ENCODE measurements around the gene VPS8.

Gene VPS8

DNA sequence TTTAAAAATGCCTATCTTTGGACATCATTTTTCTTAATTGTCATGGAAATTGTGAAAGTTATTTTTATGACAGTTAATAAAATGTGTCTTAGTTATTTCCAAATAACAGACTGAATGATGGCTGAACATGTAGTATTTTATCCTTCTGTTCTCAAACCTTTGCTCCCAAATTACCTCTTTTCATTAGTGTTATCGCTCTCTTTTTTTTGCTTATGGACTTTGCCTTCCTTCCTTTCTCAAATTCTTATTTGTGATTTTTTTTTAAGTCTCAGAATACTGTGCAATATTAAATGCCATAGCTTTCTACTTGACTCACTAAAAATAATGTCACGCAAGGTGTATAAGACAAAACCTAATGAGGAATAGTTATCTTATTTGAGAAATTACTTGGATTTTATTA lies 107.7 kb downstream of the VPS8 start:
- H3K9me3 ChIP-seq (ENCODE audit: control insufficient read depth, insufficient read depth, low read depth, low read length): no peaks in the 10 kb centered on the region
- no peak overlapping the region for H3K4me3 ChIP-seq (ENCODE audit: low read depth, low read length)
- H3K27ac ChIP-seq (ENCODE audit: extremely low read depth, low read depth, low read length): no peak overlapping the region
- peaks cover 0 to 39% of the 10 kb centered on the region in 2 experiments; a peak in 1 of 3 replicates for H3K36me3 ChIP-seq (ENCODE audit: control insufficient read depth in 2 of 2, insufficient read depth in 1 of 2, low read length in 2 of 2)
- CTCF ChIA-PET: no interaction called here
- TF ChIP-seq ZNF302 (tag by site-specific recombination; IDR thresholded peaks at IDR 0.05; ENCODE audit: low read depth): no peak
- TF ChIP-seq YY2 (tag by site-specific recombination; IDR thresholded peaks at IDR 0.05): no peak
- TF ChIP-seq ZNF433 (tag by site-specific recombination; IDR thresholded peaks at IDR 0.05; ENCODE audit: low read depth): no peak
- TF ChIP-seq, protein P1, sequence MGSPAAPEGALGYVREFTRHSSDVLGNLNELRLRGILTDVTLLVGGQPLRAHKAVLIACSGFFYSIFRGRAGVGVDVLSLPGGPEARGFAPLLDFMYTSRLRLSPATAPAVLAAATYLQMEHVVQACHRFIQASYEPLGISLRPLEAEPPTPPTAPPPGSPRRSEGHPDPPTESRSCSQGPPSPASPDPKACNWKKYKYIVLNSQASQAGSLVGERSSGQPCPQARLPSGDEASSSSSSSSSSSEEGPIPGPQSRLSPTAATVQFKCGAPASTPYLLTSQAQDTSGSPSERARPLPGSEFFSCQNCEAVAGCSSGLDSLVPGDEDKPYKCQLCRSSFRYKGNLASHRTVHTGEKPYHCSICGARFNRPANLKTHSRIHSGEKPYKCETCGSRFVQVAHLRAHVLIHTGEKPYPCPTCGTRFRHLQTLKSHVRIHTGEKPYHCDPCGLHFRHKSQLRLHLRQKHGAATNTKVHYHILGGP (tag by site-specific recombination; IDR thresholded peaks at IDR 0.05): no peak
- TF ChIP-seq, protein P2, sequence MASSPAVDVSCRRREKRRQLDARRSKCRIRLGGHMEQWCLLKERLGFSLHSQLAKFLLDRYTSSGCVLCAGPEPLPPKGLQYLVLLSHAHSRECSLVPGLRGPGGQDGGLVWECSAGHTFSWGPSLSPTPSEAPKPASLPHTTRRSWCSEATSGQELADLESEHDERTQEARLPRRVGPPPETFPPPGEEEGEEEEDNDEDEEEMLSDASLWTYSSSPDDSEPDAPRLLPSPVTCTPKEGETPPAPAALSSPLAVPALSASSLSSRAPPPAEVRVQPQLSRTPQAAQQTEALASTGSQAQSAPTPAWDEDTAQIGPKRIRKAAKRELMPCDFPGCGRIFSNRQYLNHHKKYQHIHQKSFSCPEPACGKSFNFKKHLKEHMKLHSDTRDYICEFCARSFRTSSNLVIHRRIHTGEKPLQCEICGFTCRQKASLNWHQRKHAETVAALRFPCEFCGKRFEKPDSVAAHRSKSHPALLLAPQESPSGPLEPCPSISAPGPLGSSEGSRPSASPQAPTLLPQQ (tag by site-specific recombination; IDR thresholded peaks at IDR 0.05): no peak
- no peak for TF ChIP-seq ZNF596 (tag by site-specific recombination; IDR thresholded peaks at IDR 0.05)
- TF ChIP-seq, protein P3, sequence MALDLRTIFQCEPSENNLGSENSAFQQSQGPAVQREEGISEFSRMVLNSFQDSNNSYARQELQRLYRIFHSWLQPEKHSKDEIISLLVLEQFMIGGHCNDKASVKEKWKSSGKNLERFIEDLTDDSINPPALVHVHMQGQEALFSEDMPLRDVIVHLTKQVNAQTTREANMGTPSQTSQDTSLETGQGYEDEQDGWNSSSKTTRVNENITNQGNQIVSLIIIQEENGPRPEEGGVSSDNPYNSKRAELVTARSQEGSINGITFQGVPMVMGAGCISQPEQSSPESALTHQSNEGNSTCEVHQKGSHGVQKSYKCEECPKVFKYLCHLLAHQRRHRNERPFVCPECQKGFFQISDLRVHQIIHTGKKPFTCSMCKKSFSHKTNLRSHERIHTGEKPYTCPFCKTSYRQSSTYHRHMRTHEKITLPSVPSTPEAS (tag by site-specific recombination; IDR thresholded peaks at IDR 0.05): no peak
- TF ChIP-seq ZBTB1 (tag by site-specific recombination; IDR thresholded peaks at IDR 0.05): no peak
- no peak for TF ChIP-seq ZNF473 (tag by site-specific recombination; IDR thresholded peaks at IDR 0.05)
- TF ChIP-seq ZNF654 (tag by site-specific recombination; IDR thresholded peaks at IDR 0.05; ENCODE audit: low read depth): no peak
- TF ChIP-seq ZNF624 (tag by site-specific recombination; IDR thresholded peaks at IDR 0.05): no peak
- no peak for TF ChIP-seq ZBTB7A (tag by site-specific recombination; IDR thresholded peaks at IDR 0.05; ENCODE audit: low read depth)
- no peak for TF ChIP-seq KLF9 (tag by site-specific recombination; IDR thresholded peaks at IDR 0.05; ENCODE audit: low read depth)
- TF ChIP-seq ZNF350 (tag by site-specific recombination; IDR thresholded peaks at IDR 0.05): no peak
- TF ChIP-seq ZNF785 (tag by site-specific recombination; IDR thresholded peaks at IDR 0.05): no peak
- TF ChIP-seq ZNF2 (tag by site-specific recombination; IDR thresholded peaks at IDR 0.05): no peak
- TF ChIP-seq ZNF211 (tag by site-specific recombination; IDR thresholded peaks at IDR 0.05; ENCODE audit: low read depth): no peak
- TF ChIP-seq ZBTB17 (tag by site-specific recombination; IDR thresholded peaks at IDR 0.05): no peak
- no peak for TF ChIP-seq ZNF600 (tag by site-specific recombination; IDR thresholded peaks at IDR 0.05)
- H3K4me1 ChIP-seq (ENCODE audit: control insufficient read depth, insufficient read depth, low read length): no peaks in the 10 kb centered on the region
- POLR2A ChIA-PET: no interaction called here

DNA sequence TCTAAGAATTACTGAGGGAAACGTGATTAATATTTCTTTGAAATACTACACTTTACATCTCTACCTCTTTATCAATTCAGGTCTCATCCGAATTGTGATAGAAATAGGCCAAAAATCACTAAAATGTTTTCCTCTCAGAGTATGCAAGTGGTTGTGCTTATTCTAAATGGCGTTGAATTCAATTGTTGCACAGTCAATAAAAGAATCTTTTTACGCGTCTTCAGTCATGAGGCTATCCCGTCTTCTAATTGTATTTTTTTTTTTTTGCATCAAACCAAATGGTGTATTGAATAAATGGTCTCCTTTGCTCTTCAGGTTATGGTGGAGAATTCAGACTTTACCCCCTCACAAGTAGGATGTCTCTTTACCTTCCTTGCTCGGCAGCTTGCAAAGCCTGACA lies 112.6 kb downstream of the VPS8 start:
- Histone ChIP-seq H3K9me3 (ENCODE audit: control insufficient read depth, insufficient read depth, low read depth, low read length) (no peaks in the 10 kb centered on the region), H3K4me1 (ENCODE audit: control insufficient read depth, insufficient read depth, low read length) (no peaks in the 10 kb centered on the region), H3K27ac (ENCODE audit: extremely low read depth, low read depth, low read length) (no peak overlapping the region), H3K36me3 (ENCODE audit: control insufficient read depth in 2 of 2, insufficient read depth in 1 of 2, low read length in 2 of 2) (peaks cover 0 to 45% of the 10 kb centered on the region in 2 experiments; a peak in 1 of 3 replicates), H3K4me3 (ENCODE audit: low read depth, low read length) (no peak overlapping the region)
- TF ChIP-seq, protein P4, sequence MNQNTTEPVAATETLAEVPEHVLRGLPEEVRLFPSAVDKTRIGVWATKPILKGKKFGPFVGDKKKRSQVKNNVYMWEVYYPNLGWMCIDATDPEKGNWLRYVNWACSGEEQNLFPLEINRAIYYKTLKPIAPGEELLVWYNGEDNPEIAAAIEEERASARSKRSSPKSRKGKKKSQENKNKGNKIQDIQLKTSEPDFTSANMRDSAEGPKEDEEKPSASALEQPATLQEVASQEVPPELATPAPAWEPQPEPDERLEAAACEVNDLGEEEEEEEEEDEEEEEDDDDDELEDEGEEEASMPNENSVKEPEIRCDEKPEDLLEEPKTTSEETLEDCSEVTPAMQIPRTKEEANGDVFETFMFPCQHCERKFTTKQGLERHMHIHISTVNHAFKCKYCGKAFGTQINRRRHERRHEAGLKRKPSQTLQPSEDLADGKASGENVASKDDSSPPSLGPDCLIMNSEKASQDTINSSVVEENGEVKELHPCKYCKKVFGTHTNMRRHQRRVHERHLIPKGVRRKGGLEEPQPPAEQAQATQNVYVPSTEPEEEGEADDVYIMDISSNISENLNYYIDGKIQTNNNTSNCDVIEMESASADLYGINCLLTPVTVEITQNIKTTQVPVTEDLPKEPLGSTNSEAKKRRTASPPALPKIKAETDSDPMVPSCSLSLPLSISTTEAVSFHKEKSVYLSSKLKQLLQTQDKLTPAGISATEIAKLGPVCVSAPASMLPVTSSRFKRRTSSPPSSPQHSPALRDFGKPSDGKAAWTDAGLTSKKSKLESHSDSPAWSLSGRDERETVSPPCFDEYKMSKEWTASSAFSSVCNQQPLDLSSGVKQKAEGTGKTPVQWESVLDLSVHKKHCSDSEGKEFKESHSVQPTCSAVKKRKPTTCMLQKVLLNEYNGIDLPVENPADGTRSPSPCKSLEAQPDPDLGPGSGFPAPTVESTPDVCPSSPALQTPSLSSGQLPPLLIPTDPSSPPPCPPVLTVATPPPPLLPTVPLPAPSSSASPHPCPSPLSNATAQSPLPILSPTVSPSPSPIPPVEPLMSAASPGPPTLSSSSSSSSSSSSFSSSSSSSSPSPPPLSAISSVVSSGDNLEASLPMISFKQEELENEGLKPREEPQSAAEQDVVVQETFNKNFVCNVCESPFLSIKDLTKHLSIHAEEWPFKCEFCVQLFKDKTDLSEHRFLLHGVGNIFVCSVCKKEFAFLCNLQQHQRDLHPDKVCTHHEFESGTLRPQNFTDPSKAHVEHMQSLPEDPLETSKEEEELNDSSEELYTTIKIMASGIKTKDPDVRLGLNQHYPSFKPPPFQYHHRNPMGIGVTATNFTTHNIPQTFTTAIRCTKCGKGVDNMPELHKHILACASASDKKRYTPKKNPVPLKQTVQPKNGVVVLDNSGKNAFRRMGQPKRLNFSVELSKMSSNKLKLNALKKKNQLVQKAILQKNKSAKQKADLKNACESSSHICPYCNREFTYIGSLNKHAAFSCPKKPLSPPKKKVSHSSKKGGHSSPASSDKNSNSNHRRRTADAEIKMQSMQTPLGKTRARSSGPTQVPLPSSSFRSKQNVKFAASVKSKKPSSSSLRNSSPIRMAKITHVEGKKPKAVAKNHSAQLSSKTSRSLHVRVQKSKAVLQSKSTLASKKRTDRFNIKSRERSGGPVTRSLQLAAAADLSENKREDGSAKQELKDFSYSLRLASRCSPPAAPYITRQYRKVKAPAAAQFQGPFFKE (tag by site-specific recombination; IDR thresholded peaks at IDR 0.05; ENCODE audit: borderline replicate concordance): no peak
- TF ChIP-seq ZNF658 (tag by site-specific recombination; IDR thresholded peaks at IDR 0.05): no peak
- ChIA-PET CTCF (interaction anchor here (0.5 kb wide), 1 partner anchor 50 kb away, joined by 5 read pairs; no protein-coding TSS in a partner anchor), POLR2A (no interaction called here)

All from HEK293 (cell line).